Endothelial cell of umbilical vein (primary cell): Measurements from ENCODE around the gene TBATA. TPM values are rescaled to one million over a fixed set of nuclear protein-coding genes. Genes with fewer than 3 reads are reported as not detected.

ENCODE experiments used
- BruUV-seq: library from RNA; stranded (reverse); fragments of 400-500 nt; replicated peaks from 2 replicates; lab custom pipeline; 2021; lab: Mats Ljungman, UMichigan
- CTCF ChIA-PET: fragments of 300-600, 350-600 bp; sonication (Branson Sonifier 250); formaldehyde crosslinking; loops from one replicate; lab custom pipeline; 2021; ENCODE audit warnings: antibody characterized with exemption, inconsistent platforms; lab: Charles Lee
- POLR2A ChIA-PET: fragments of 300-600, 350-600 bp; sonication (Branson Sonifier 250); formaldehyde crosslinking; loops from one replicate; lab custom pipeline; 2021; ENCODE audit warnings: antibody characterized with exemption, inconsistent platforms; lab: Charles Lee
- DNase-seq: peaks from one replicate; pipeline ENCODE4 v3.0.0-alpha.2; 2011; ENCODE audit warnings: low read depth, low spot score
- FAIRE-seq: peaks from 2 replicates; lab custom pipeline; 2011; peaks lifted over from hg19 to GRCh38; lab: Jason Lieb, UNC
- H2AFZ ChIP-seq: 2 replicates; pipeline ENCODE4 v1.6.0; 2012; ENCODE audit warnings: low read depth, low read length, control low read depth, inconsistent platforms
- H3K27ac ChIP-seq: 2 replicates; pipeline ENCODE4 v1.5.1; 2011; ENCODE audit warnings: low read depth, mild to moderate bottlenecking, control low read depth, low read length, moderate library complexity; ENCODE audit not compliant: insufficient read depth
- H3K27me3 ChIP-seq, 2 experiments: 2 replicates each; pipeline versions ENCODE4 v1.6.0 to v1.6.1; 2011; ENCODE audit warnings: low read length in 2 of 2, mixed read lengths in 1 of 2; ENCODE audit not compliant: control insufficient read depth in 2 of 2, insufficient read depth in 2 of 2
- H3K36me3 ChIP-seq, 2 experiments: 2 replicates in 1 of 2; 3 replicates in 1 of 2; pipeline ENCODE4 v1.5.1; 2011; ENCODE audit warnings: low read length in 2 of 2, mild to moderate bottlenecking in 1 of 2, moderate library complexity in 1 of 2; ENCODE audit not compliant: control insufficient read depth in 2 of 2, insufficient read depth in 2 of 2; ENCODE audit errors: extremely low read depth in 1 of 2
- H3K4me1 ChIP-seq: 3 replicates; pipeline ENCODE4 v1.5.1; 2011; ENCODE audit warnings: mild to moderate bottlenecking, low read length; ENCODE audit not compliant: control insufficient read depth, insufficient read depth; ENCODE audit errors: extremely low read depth
- H3K4me2 ChIP-seq: 2 replicates; pipeline ENCODE4 v1.6.1; 2011; ENCODE audit warnings: low read length, control low read depth, mixed read lengths; ENCODE audit not compliant: insufficient read depth
- H3K4me3 ChIP-seq, 3 experiments: fragments of 200-600 bp in 1 of 3; sonication (generic), shearing (Covaris generic) in 1 of 3; replicated peaks in 1 of 3; 2 replicates each; pipeline ENCODE4 v1.5.1; 2011 to 2016; ENCODE audit warnings: control low read depth in 3 of 3, low read length in 3 of 3, mild to moderate bottlenecking in 2 of 3, inconsistent platforms in 1 of 3, low read depth in 1 of 3, moderate library complexity in 1 of 3; ENCODE audit not compliant: insufficient read depth in 1 of 3
- H3K79me2 ChIP-seq: 2 replicates; pipeline ENCODE4 v1.6.0; 2012; ENCODE audit warnings: low read length, inconsistent platforms; ENCODE audit not compliant: control insufficient read depth, insufficient read depth
- H3K9ac ChIP-seq: replicated peaks from 2 replicates; pipeline ENCODE3; 2011; ENCODE audit warnings: low read length, control low read depth; ENCODE audit not compliant: insufficient read depth; ENCODE audit errors: extremely low read depth
- H3K9me1 ChIP-seq: replicated peaks from 3 replicates; pipeline ENCODE4 v1.6.0; 2011; ENCODE audit warnings: mild to moderate bottlenecking, low read length; ENCODE audit not compliant: control insufficient read depth, insufficient read depth; ENCODE audit errors: extremely low read depth
- H3K9me3 ChIP-seq: replicated peaks from 2 replicates; pipeline ENCODE4 v1.5.1; 2012; ENCODE audit warnings: low read length, inconsistent platforms; ENCODE audit not compliant: control insufficient read depth, insufficient read depth
- H4K20me1 ChIP-seq: replicated peaks from 2 replicates; pipeline ENCODE3; 2011; ENCODE audit warnings: mild to moderate bottlenecking, low read length; ENCODE audit not compliant: control insufficient read depth, insufficient read depth; ENCODE audit errors: extremely low read depth
- EZH2 ChIP-seq: IDR thresholded peaks from 2 replicates; pipeline ENCODE4 v1.6.1; 2012; ENCODE audit warnings: borderline replicate concordance, low read depth, mild to moderate bottlenecking, moderate library complexity, low read length, inconsistent platforms; ENCODE audit not compliant: severe bottlenecking
- FOS ChIP-seq: IDR thresholded peaks from 2 replicates; pipeline ENCODE4 v1.6.1; 2011; ENCODE audit warnings: mild to moderate bottlenecking, low read length, moderate library complexity, borderline replicate concordance; ENCODE audit not compliant: insufficient read depth
- GATA2 ChIP-seq: IDR thresholded peaks from 2 replicates; pipeline ENCODE4 v1.7.0; 2011; ENCODE audit warnings: low read depth, mild to moderate bottlenecking, moderate library complexity, mixed read lengths, low read length; ENCODE audit not compliant: insufficient read length, insufficient read depth
- JUN ChIP-seq: IDR thresholded peaks from 2 replicates; pipeline ENCODE4 v1.6.1; 2011; ENCODE audit warnings: borderline replicate concordance, low read depth; ENCODE audit not compliant: insufficient read length, insufficient read depth
- MYC ChIP-seq: IDR thresholded peaks from one replicate; pipeline ENCODE4 v1.6.1; 2011; ENCODE audit warnings: mild to moderate bottlenecking, low read depth, low read length
- POLR2A ChIP-seq: IDR thresholded peaks from 2 replicates; pipeline ENCODE4 v1.6.1; 2012; ENCODE audit warnings: low read depth, mild to moderate bottlenecking, control low read depth, low read length
- POLR2AphosphoS5 ChIP-seq: IDR thresholded peaks from 2 replicates; pipeline ENCODE4 v1.6.1; 2012; ENCODE audit warnings: low read depth, mild to moderate bottlenecking, control low read depth, low read length, moderate library complexity; ENCODE audit not compliant: insufficient read depth
- dilution Hi-C: fragments of 300-500 bp; cut with MboI; formaldehyde crosslinking; loops from one replicate; pipeline ENCODE4 v1.15.0; 2019; ENCODE audit warnings: low sequenced_read_pairs; ENCODE audit not compliant: extremely low pct_ligation_motif_present
- intact Hi-C: fragments of 100-400 bp; cut with micrococcal nuclease; formaldehyde crosslinking; loops from one replicate; pipeline ENCODE4 v1.10.0; 2022
- polyA plus RNA-seq, 4 experiments: library from polyadenylated mRNA; depleted of rRNA in 3 of 4; stranded (reverse) in 3 of 4; unstranded in 1 of 4; fragments of >200 nt; gene quantifications; 2 replicates each; pipeline versions ENCODE4 v1.2.1 to v1.2.3, GENCODE V29; 2011 to 2012; ENCODE audit warnings: missing spikeins in 1 of 4
- total RNA-seq: library from RNA; stranded (reverse); gene quantifications from 2 replicates; pipeline ENCODE4 v1.2.3, GENCODE V29; 2021
- TF ChIP-seq, protein P1 (sequence below), 2 donors: IDR thresholded peaks; 1 replicate in 1 of 2; 2 replicates in 1 of 2; pipeline ENCODE4 v1.5.1; 2011; ENCODE audit warnings: low read length in 2 of 2, mild to moderate bottlenecking in 2 of 2, moderate library complexity in 2 of 2, control low read depth in 1 of 2, inconsistent platforms in 1 of 2, low read depth in 1 of 2; ENCODE audit not compliant: insufficient read depth in 1 of 2; ENCODE audit errors: extremely low read depth in 1 of 2
- TF ChIP-seq, protein P2 (sequence below): IDR thresholded peaks from 2 replicates; pipeline ENCODE4 v1.6.1; 2011; ENCODE audit not compliant: insufficient read depth, insufficient read length

The TBATA gene
- total and polyA plus RNA-seq, 2 donors (not counting 3 experiments of a cell fraction or from before 2014, with no cell fraction given): not detected

DNA sequence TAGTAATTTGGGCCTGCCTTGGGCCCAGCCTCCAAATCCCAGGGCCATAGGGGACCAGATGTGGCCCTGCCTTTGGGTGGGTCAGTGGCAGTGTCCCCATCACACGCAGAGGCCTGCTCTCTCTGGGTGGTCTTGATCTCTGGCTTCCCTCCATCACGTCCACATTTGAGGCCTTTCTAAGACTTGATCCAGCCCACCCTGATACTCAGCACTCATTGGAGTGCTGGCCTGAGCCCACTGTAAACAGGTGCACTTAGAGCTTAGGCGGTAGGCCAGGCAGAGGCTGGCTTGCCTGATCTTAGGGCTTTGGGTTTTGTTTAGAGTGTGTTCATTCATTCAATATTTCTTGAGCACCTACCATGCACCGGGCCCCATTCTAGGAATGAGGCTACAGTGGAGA lies 52.6 kb downstream of the TBATA start:
- Histone ChIP-seq H3K9ac (no peak overlapping the region), H3K9me3 (no peaks in the 10 kb centered on the region), H3K4me1 (no peaks in the 10 kb centered on the region), H3K4me3 (no peak overlapping the region), H3K27ac (no peak overlapping the region), H3K27me3 (peaks cover 0 to 2% of the 10 kb centered on the region in 2 experiments), H2AFZ (no peak overlapping the region), H4K20me1 (no peaks in the 10 kb centered on the region), H3K36me3 (no peaks in the 10 kb centered on the region), H3K4me2 (no peak overlapping the region), H3K79me2 (no peaks in the 10 kb centered on the region), H3K9me1 (no peaks in the 10 kb centered on the region)
- FAIRE-seq (no peak), DNase-seq (no peak)
- ChIA-PET POLR2A (no interaction called here), CTCF (no interaction called here)
- intact Hi-C loops (no loop called here), dilution Hi-C loops (no loop called here)
- no peak for TF ChIP-seq GATA2
- TF ChIP-seq EZH2: no peak
- TF ChIP-seq FOS: no peak
- TF ChIP-seq POLR2A: no peak
- TF ChIP-seq JUN: no peak
- TF ChIP-seq, protein P1, sequence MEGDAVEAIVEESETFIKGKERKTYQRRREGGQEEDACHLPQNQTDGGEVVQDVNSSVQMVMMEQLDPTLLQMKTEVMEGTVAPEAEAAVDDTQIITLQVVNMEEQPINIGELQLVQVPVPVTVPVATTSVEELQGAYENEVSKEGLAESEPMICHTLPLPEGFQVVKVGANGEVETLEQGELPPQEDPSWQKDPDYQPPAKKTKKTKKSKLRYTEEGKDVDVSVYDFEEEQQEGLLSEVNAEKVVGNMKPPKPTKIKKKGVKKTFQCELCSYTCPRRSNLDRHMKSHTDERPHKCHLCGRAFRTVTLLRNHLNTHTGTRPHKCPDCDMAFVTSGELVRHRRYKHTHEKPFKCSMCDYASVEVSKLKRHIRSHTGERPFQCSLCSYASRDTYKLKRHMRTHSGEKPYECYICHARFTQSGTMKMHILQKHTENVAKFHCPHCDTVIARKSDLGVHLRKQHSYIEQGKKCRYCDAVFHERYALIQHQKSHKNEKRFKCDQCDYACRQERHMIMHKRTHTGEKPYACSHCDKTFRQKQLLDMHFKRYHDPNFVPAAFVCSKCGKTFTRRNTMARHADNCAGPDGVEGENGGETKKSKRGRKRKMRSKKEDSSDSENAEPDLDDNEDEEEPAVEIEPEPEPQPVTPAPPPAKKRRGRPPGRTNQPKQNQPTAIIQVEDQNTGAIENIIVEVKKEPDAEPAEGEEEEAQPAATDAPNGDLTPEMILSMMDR (IDR thresholded peaks at IDR 0.05; ENCODE audit: extremely low read depth in 1 of 2, insufficient read depth in 1 of 2, low read depth in 1 of 2, low read length in 2 of 2): no peak
- TF ChIP-seq POLR2AphosphoS5: no peak
- TF ChIP-seq, protein P2, sequence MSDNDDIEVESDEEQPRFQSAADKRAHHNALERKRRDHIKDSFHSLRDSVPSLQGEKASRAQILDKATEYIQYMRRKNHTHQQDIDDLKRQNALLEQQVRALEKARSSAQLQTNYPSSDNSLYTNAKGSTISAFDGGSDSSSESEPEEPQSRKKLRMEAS: no peak
- TF ChIP-seq MYC: no peak
- no TSS peak for BruUV-seq
